Suprapubic skin (tissue), 4 donors: ENCODE data around the gene MALT1. TPM values are rescaled to one million over a fixed set of nuclear protein-coding genes. Genes with fewer than 3 reads are reported as not detected.
"Not testable (repeated sequence)": the region's sequence is repeated elsewhere in the genome, so short reads cannot be mapped to it uniquely, and the experiment has no call there.

Experiments used
- DNase-seq, 2 donors: peaks; one replicate each; pipeline ENCODE4 v3.0.0-alpha.2; 2019; ENCODE audit warnings: low spot score in 2 of 2
- H3K27ac ChIP-seq: fragments of 200-600 bp; sonication (generic); one replicate; pipeline ENCODE4 v1.5.1; 2019
- H3K27me3 ChIP-seq: fragments of 200-600 bp; sonication (generic); one replicate; pipeline ENCODE4 v1.5.1; 2019
- H3K36me3 ChIP-seq: fragments of 200-600 bp; sonication (generic); one replicate; pipeline ENCODE4 v1.5.1; 2019
- H3K4me1 ChIP-seq: fragments of 200-600 bp; sonication (generic); one replicate; pipeline ENCODE4 v1.5.1; 2019
- H3K4me3 ChIP-seq: fragments of 200-600 bp; sonication (generic); one replicate; pipeline ENCODE4 v1.5.1; 2019; ENCODE audit warnings: mild to moderate bottlenecking
- H3K9me3 ChIP-seq: fragments of 200-600 bp; sonication (generic); one replicate; pipeline ENCODE4 v1.5.1; 2019
- CTCF ChIP-seq, 2 donors: fragments of 200-600 bp in 1 of 2; fragments of 450-650 bp in 1 of 2; sonication (generic) in 1 of 2; IDR thresholded peaks; one replicate each; pipeline ENCODE4 v1.5.1; 2016 to 2019; ENCODE audit warnings: antibody characterized with exemption in 2 of 2, mild to moderate bottlenecking in 1 of 2, moderate library complexity in 1 of 2
- EP300 ChIP-seq: sonication (generic); formaldehyde crosslinking; IDR thresholded peaks from one replicate; pipeline ENCODE4 v1.6.1; 2017; ENCODE audit warnings: antibody characterized with exemption
- POLR2A ChIP-seq, 2 donors: fragments of 450-650 bp; IDR thresholded peaks; one replicate each; pipeline ENCODE4 v1.6.1; 2017; ENCODE audit warnings: antibody characterized with exemption in 2 of 2, mild to moderate bottlenecking in 2 of 2, moderate library complexity in 2 of 2
- POLR2AphosphoS5 ChIP-seq, 3 donors: sonication (generic); formaldehyde crosslinking; IDR thresholded peaks; one replicate each; pipeline ENCODE4 v1.6.1; 2017; ENCODE audit warnings: antibody characterized with exemption in 3 of 3
- WGBS: methylation state at CpG from one replicate; pipeline ENCODE4 v1.1.5; 2018; 5-methylcytosine and 5-hydroxymethylcytosine counted together
- total RNA-seq, 4 donors: library from RNA; depleted of rRNA; stranded (reverse); fragments of >200 nt; gene quantifications; one replicate each; pipeline ENCODE4 v1.1.0, GENCODE V29; 2016

MALT1 gene
- total RNA-seq, 4 donors from 2014 or later, result 33.9 to 49.5 (median 37.1) TPM

- no peaks in the 10 kb centered on the region for H3K9me3 ChIP-seq
- no peak for DNase-seq
- H3K36me3 ChIP-seq, result no peaks in the 10 kb centered on the region
- TF ChIP-seq POLR2AphosphoS5 (IDR thresholded peaks at IDR 0.05) (no peak), EP300 (no peak), CTCF (IDR thresholded peaks at IDR 0.05) (no peak), POLR2A (IDR thresholded peaks at IDR 0.05) (no peak)
- 95% methylated on average over 3 of the region's 3 CpGs for WGBS
- H3K27me3 ChIP-seq, result no peaks in the 10 kb centered on the region
- no peak overlapping the region for H3K27ac ChIP-seq
- no peaks in the 10 kb centered on the region for H3K4me1 ChIP-seq
- H3K4me3 ChIP-seq, result no peak overlapping the region
These were observed 104.8 kb downstream of the MALT1 start for GRCh38 chr18:58776084-58776483.

- not testable (repeated sequence) for H3K4me3 ChIP-seq, H3K9me3 ChIP-seq, DNase-seq, H3K27ac ChIP-seq, H3K27me3 ChIP-seq, H3K4me1 ChIP-seq, H3K36me3 ChIP-seq
- WGBS, result 73% methylated on average over 4 of the region's 4 CpGs
These were observed 105.3 kb downstream of the MALT1 start for GRCh38 chr18:58776541-58776940.

- DNase-seq, result no peak
- H3K36me3 ChIP-seq, result no peaks in the 10 kb centered on the region
- no peak overlapping the region for H3K27ac ChIP-seq
- H3K9me3 ChIP-seq, result no peaks in the 10 kb centered on the region
- TF ChIP-seq EP300 (no peak), CTCF (IDR thresholded peaks at IDR 0.05) (no peak), POLR2A (IDR thresholded peaks at IDR 0.05) (no peak), POLR2AphosphoS5 (IDR thresholded peaks at IDR 0.05) (no peak)
- H3K4me3 ChIP-seq, result no peak overlapping the region
- no peaks in the 10 kb centered on the region for H3K4me1 ChIP-seq
- WGBS, result 86% methylated on average over 4 of the region's 4 CpGs
- no peaks in the 10 kb centered on the region for H3K27me3 ChIP-seq
These were observed 106.2 kb downstream of the MALT1 start for GRCh38 chr18:58777471-58777870.

- Histone ChIP-seq H3K4me3 (no peak overlapping the region), H3K27me3 (no peaks in the 10 kb centered on the region), H3K9me3 (no peaks in the 10 kb centered on the region), H3K4me1 (peaks cover 3% of the 10 kb centered on the region), H3K27ac (no peak overlapping the region), H3K36me3 (no peaks in the 10 kb centered on the region)
- WGBS, result 89% methylated on average over 6 of the region's 6 CpGs
- DNase-seq, result no peak
- no peak for TF ChIP-seq CTCF (IDR thresholded peaks at IDR 0.05)
- TF ChIP-seq EP300, result no peak
- TF ChIP-seq POLR2AphosphoS5 (IDR thresholded peaks at IDR 0.05), result no peak
- TF ChIP-seq POLR2A (IDR thresholded peaks at IDR 0.05), result no peak
These were observed 108.3 kb downstream of the MALT1 start for GRCh38 chr18:58779529-58779928.

- no peak overlapping the region for H3K27ac ChIP-seq
These were observed 108.8 kb downstream of the MALT1 start for GRCh38 chr18:58780045-58780444.

More at GRCh38 chr18:58780045-58780444, 108.8 kb downstream of the MALT1 start:
- no peaks in the 10 kb centered on the region for H3K9me3 ChIP-seq
- peaks cover 8% of the 10 kb centered on the region for H3K4me1 ChIP-seq
- TF ChIP-seq EP300, result no peak
- TF ChIP-seq CTCF (IDR thresholded peaks at IDR 0.05), result no peak
- no peak for TF ChIP-seq POLR2A (IDR thresholded peaks at IDR 0.05)
- TF ChIP-seq POLR2AphosphoS5 (IDR thresholded peaks at IDR 0.05), result no peak
- no peak overlapping the region for H3K4me3 ChIP-seq
- DNase-seq, result no peak
- H3K27me3 ChIP-seq, result no peaks in the 10 kb centered on the region
- WGBS, result 85% methylated on average over 10 of the region's 10 CpGs
- H3K36me3 ChIP-seq, result no peaks in the 10 kb centered on the region
